ENCODE results near the gene CCDC137. TPM values are rescaled to one million over a fixed set of nuclear protein-coding genes. Genes with fewer than 3 reads are reported as not detected.
"Not testable (repeated sequence)": the region's sequence is repeated elsewhere in the genome, so short reads cannot be mapped to it uniquely, and the experiment has no call there.

The CCDC137 gene
- polyA plus RNA-seq: 27.9 TPM

- Mint-ChIP-seq H3K27ac (peak within 1 kb of the TSS; percentile 93 to 97 (median 96)), H3K9me3 (no peaks in the 10 kb centered on the region), H3K36me3 (no peaks in the 10 kb centered on the region), H3K4me3 (peak within 1 kb of the TSS; percentile 92 to 97 (median 96)), H3K27me3 (no peaks in the 10 kb centered on the region), H3K4me1 (peaks cover 9 to 20% (median 16%) of the 10 kb centered on the region in 3 donors)
Observed at GRCh38 chr17:81666342-81667191, at the start of gene CCDC137, which contains the start of gene OXLD1. CCDC137 (plus strand) TSS chr17:81666737; CDS start chr17:81666767, 30 bp downstream. OXLD1 (minus strand) TSS chr17:81666605; CDS start chr17:81666577, 28 bp downstream.

GRCh38 chr17:81616877-81617276, 49.7 kb upstream of the CCDC137 start:
- H3K27me3 Mint-ChIP-seq: no peaks in the 10 kb centered on the region
- H3K36me3 Mint-ChIP-seq: peaks cover 9% of the 10 kb centered on the region
- no peaks in the 10 kb centered on the region for H3K9me3 Mint-ChIP-seq
- H3K4me1 Mint-ChIP-seq: peaks cover 0 to 12% (median 6%) of the 10 kb centered on the region in 3 donors
- no peak overlapping the region for H3K4me3 Mint-ChIP-seq
- H3K27ac Mint-ChIP-seq: no peak overlapping the region

GRCh38 chr17:81618307-81618706, 48.2 kb upstream of the CCDC137 start:
- not testable (repeated sequence) for H3K4me3 Mint-ChIP-seq, H3K27ac Mint-ChIP-seq, H3K36me3 Mint-ChIP-seq, H3K27me3 Mint-ChIP-seq, H3K9me3 Mint-ChIP-seq
- peaks cover 0 to 10% (median 8%) of the 10 kb centered on the region in 3 donors for H3K4me1 Mint-ChIP-seq

GRCh38 chr17:81621494-81622130, 44.9 kb upstream of the CCDC137 start:
- Mint-ChIP-seq H3K9me3 (peaks cover 0 to 6% (median 2%) of the 10 kb centered on the region in 3 donors), H3K36me3 (peaks cover 15% of the 10 kb centered on the region), H3K27ac (peak overlapping the region in 1 of 3 donors; percentile 43), H3K4me3 (no peak overlapping the region), H3K4me1 (peaks cover 0 to 9% (median 5%) of the 10 kb centered on the region in 3 donors), H3K27me3 (no peaks in the 10 kb centered on the region)

GRCh38 chr17:81630274-81630673, 36.3 kb upstream of the CCDC137 start:
- Mint-ChIP-seq H3K4me1 (peaks cover 0 to 13% (median 4%) of the 10 kb centered on the region in 3 donors), H3K27me3 (no peaks in the 10 kb centered on the region), H3K36me3 (peaks cover 2% of the 10 kb centered on the region), H3K9me3 (peaks cover 0 to 3% (median 0%) of the 10 kb centered on the region in 3 donors), H3K4me3 (no peak overlapping the region), H3K27ac (no peak overlapping the region)

GRCh38 chr17:81631482-81631881, 35.1 kb upstream of the CCDC137 start:
- Mint-ChIP-seq H3K4me3 (no peak overlapping the region), H3K4me1 (peaks cover 9 to 19% (median 12%) of the 10 kb centered on the region in 3 donors), H3K36me3 (no peaks in the 10 kb centered on the region), H3K27me3 (no peaks in the 10 kb centered on the region), H3K9me3 (no peaks in the 10 kb centered on the region), H3K27ac (no peak overlapping the region)

GRCh38 chr17:81635431-81635830, 31.1 kb upstream of the CCDC137 start:
- Mint-ChIP-seq H3K4me3 (peak overlapping the region; percentile 86 to 95 (median 88)), H3K27ac (peak overlapping the region in 1 of 3 donors; percentile 69), H3K27me3 (no peaks in the 10 kb centered on the region), H3K9me3 (no peaks in the 10 kb centered on the region), H3K36me3 (peaks cover 2% of the 10 kb centered on the region), H3K4me1 (peaks cover 9 to 21% (median 14%) of the 10 kb centered on the region in 3 donors)

GRCh38 chr17:81635973-81636504, 30.5 kb upstream of the CCDC137 start:
- Mint-ChIP-seq H3K4me3 (peak overlapping the region; percentile 86 to 95 (median 88)), H3K4me1 (peaks cover 9 to 21% (median 14%) of the 10 kb centered on the region in 3 donors), H3K27me3 (no peaks in the 10 kb centered on the region), H3K36me3 (peaks cover 2% of the 10 kb centered on the region), H3K9me3 (no peaks in the 10 kb centered on the region), H3K27ac (peak overlapping the region in 2 of 3 donors; percentile 24 to 91)

- Mint-ChIP-seq H3K27me3 (no peaks in the 10 kb centered on the region), H3K27ac (peak within 1 kb of the TSS in 2 of 3 donors; percentile 88 to 91), H3K4me3 (peak within 1 kb of the TSS; percentile 86 to 95 (median 90)), H3K36me3 (peaks cover 2% of the 10 kb centered on the region), H3K9me3 (no peaks in the 10 kb centered on the region), H3K4me1 (peaks cover 9 to 21% (median 14%) of the 10 kb centered on the region in 3 donors)
Observed at GRCh38 chr17:81636505-81637288, 29.8 kb upstream of the CCDC137 start, which contains the start of the genes NPLOC4 and TSPAN10. NPLOC4 (minus strand) TSS chr17:81637112; CDS start chr17:81636930, 182 bp downstream. TSPAN10 (plus strand) TSS chr17:81637196; CDS start chr17:81642413, 5,217 bp downstream.

GRCh38 chr17:81638683-81639082, 27.9 kb upstream of the CCDC137 start:
- H3K9me3 Mint-ChIP-seq: no peaks in the 10 kb centered on the region
- no peaks in the 10 kb centered on the region for H3K27me3 Mint-ChIP-seq
- H3K4me1 Mint-ChIP-seq: peaks cover 9 to 13% (median 10%) of the 10 kb centered on the region in 3 donors
- peak overlapping the region in 1 of 3 donors; percentile 76 for H3K27ac Mint-ChIP-seq
- peak overlapping the region in 2 of 4 donors; percentile 52 to 77 for H3K4me3 Mint-ChIP-seq
- peaks cover 2% of the 10 kb centered on the region for H3K36me3 Mint-ChIP-seq

GRCh38 chr17:81640011-81640410, 26.5 kb upstream of the CCDC137 start:
- no peaks in the 10 kb centered on the region for H3K27me3 Mint-ChIP-seq
- H3K4me1 Mint-ChIP-seq: peaks cover 9 to 10% (median 10%) of the 10 kb centered on the region in 3 donors
- peak overlapping the region in 1 of 3 donors; percentile 56 for H3K27ac Mint-ChIP-seq
- H3K4me3 Mint-ChIP-seq: peak overlapping the region in 2 of 4 donors; percentile 34 to 51
- peaks cover 2% of the 10 kb centered on the region for H3K36me3 Mint-ChIP-seq
- H3K9me3 Mint-ChIP-seq: no peaks in the 10 kb centered on the region

- Mint-ChIP-seq H3K9me3 (no peaks in the 10 kb centered on the region), H3K4me1 (peaks cover 0 to 2% (median 2%) of the 10 kb centered on the region in 3 donors), H3K27me3 (no peaks in the 10 kb centered on the region), H3K4me3 (peak overlapping the region in 1 of 4 donors; percentile 45), H3K27ac (no peak overlapping the region), H3K36me3 (peaks cover 2% of the 10 kb centered on the region)
Observed at GRCh38 chr17:81641825-81642489, 24.6 kb upstream of the CCDC137 start.

- no peaks in the 10 kb centered on the region for H3K9me3 Mint-ChIP-seq
Observed at GRCh38 chr17:81644496-81644895, 22.0 kb upstream of the CCDC137 start.

More at GRCh38 chr17:81644496-81644895, 22.0 kb upstream of the CCDC137 start:
- peaks cover 0 to 2% (median 0%) of the 10 kb centered on the region in 3 donors for H3K4me1 Mint-ChIP-seq
- H3K4me3 Mint-ChIP-seq: no peak overlapping the region
- peaks cover 2% of the 10 kb centered on the region for H3K36me3 Mint-ChIP-seq
- peaks cover 6% of the 10 kb centered on the region for H3K27me3 Mint-ChIP-seq
- H3K27ac Mint-ChIP-seq: no peak overlapping the region
